Liver (tissue), 3 donors: ENCODE results near the gene CER1.

Experiments
- CTCF ChIP-seq: fragments of 150-350 bp; IDR thresholded peaks from 2 replicates; pipeline ENCODE4 v1.5.1; 2017; ENCODE audit warnings: improper control_type of control experiment, low read depth, low read length; ENCODE audit not compliant: missing input control
- EGR1 ChIP-seq, 2 donors: IDR thresholded peaks; 2 replicates each; pipeline ENCODE4 v1.6.1; 2016 to 2018; ENCODE audit warnings: antibody characterized with exemption in 2 of 2, low read depth in 2 of 2
- GABPA ChIP-seq, 2 donors: IDR thresholded peaks in 1 of 2; conservative IDR thresholded peaks in 1 of 2; 2 replicates each; pipeline ENCODE4 v1.6.1; 2016; ENCODE audit warnings: antibody characterized with exemption in 2 of 2, mild to moderate bottlenecking in 1 of 2, moderate library complexity in 1 of 2
- JUND ChIP-seq, 2 donors: IDR thresholded peaks; 2 replicates each; pipeline ENCODE4 v1.6.1; 2016; ENCODE audit warnings: antibody characterized with exemption in 2 of 2
- SP1 ChIP-seq: IDR thresholded peaks from 2 replicates; pipeline ENCODE4 v1.6.1; 2018; ENCODE audit warnings: antibody characterized with exemption, mild to moderate bottlenecking
- YY1 ChIP-seq: IDR thresholded peaks from 2 replicates; pipeline ENCODE4 v1.6.1; 2016; ENCODE audit warnings: antibody characterized with exemption, mild to moderate bottlenecking
- TF ChIP-seq, protein P1 (sequence below): IDR thresholded peaks from 2 replicates; pipeline ENCODE4 v1.6.1; 2016; ENCODE audit warnings: antibody characterized with exemption
- TF ChIP-seq, protein P2 (sequence below): IDR thresholded peaks from 2 replicates; pipeline ENCODE4 v1.6.1; 2016; ENCODE audit warnings: antibody characterized with exemption
- donor health status: healthy.
- donor health status: healthy.

GRCh38 chr9:14770592-14770991, 48.1 kb upstream of the CER1 start:
- TF ChIP-seq CTCF = no peak
- no peak for TF ChIP-seq YY1
- no peak for TF ChIP-seq JUND (IDR thresholded peaks at IDR 0.05)
- no peak for TF ChIP-seq EGR1 (IDR thresholded peaks at IDR 0.05; ENCODE audit: low read depth in 2 of 2)
- TF ChIP-seq SP1 = no peak
- TF ChIP-seq, protein P1, sequence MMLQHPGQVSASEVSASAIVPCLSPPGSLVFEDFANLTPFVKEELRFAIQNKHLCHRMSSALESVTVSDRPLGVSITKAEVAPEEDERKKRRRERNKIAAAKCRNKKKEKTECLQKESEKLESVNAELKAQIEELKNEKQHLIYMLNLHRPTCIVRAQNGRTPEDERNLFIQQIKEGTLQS = no peak
- no peak for TF ChIP-seq GABPA (IDR thresholded peaks at IDR 0.05 in 1 of 2, conservative IDR thresholded peaks at IDR 0.05 in 1 of 2)
- TF ChIP-seq, protein P2, sequence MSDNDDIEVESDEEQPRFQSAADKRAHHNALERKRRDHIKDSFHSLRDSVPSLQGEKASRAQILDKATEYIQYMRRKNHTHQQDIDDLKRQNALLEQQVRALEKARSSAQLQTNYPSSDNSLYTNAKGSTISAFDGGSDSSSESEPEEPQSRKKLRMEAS = no peak
